GM12872 (cell line): ENCODE data around the gene AMOTL1.

Experiments used
- TF ChIP-seq, protein P1 (sequence below): IDR thresholded peaks from 3 replicates; pipeline ENCODE4 v1.5.1; 2011; ENCODE audit warnings: low read depth, mild to moderate bottlenecking, low read length, moderate library complexity; ENCODE audit not compliant: insufficient read depth

Gene AMOTL1

DNA sequence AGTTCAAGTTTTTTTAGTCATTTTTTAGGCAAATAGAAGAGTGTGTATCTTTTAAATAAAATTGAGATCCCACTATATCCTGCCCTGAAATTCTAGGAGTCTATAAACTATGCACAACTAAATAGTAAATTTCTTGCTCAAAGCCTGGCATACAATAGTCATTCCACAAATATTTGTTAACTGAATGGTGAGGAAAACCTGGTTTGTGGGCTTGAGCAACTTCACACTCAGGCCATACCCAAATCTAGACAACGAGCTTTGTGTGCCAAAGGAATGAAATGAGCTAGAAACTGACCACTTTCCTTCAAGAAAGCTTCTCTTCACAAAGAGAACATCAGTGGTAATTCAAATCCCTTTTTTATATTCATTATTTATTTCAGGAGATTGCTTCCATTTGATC lies 39.6 kb upstream of the AMOTL1 start:
- TF ChIP-seq, protein P1, sequence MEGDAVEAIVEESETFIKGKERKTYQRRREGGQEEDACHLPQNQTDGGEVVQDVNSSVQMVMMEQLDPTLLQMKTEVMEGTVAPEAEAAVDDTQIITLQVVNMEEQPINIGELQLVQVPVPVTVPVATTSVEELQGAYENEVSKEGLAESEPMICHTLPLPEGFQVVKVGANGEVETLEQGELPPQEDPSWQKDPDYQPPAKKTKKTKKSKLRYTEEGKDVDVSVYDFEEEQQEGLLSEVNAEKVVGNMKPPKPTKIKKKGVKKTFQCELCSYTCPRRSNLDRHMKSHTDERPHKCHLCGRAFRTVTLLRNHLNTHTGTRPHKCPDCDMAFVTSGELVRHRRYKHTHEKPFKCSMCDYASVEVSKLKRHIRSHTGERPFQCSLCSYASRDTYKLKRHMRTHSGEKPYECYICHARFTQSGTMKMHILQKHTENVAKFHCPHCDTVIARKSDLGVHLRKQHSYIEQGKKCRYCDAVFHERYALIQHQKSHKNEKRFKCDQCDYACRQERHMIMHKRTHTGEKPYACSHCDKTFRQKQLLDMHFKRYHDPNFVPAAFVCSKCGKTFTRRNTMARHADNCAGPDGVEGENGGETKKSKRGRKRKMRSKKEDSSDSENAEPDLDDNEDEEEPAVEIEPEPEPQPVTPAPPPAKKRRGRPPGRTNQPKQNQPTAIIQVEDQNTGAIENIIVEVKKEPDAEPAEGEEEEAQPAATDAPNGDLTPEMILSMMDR = no peak

GRCh38 chr11:94728966-94729751 lies 39.0 kb upstream of the AMOTL1 start:
- TF ChIP-seq, protein P1 = no peak

DNA sequence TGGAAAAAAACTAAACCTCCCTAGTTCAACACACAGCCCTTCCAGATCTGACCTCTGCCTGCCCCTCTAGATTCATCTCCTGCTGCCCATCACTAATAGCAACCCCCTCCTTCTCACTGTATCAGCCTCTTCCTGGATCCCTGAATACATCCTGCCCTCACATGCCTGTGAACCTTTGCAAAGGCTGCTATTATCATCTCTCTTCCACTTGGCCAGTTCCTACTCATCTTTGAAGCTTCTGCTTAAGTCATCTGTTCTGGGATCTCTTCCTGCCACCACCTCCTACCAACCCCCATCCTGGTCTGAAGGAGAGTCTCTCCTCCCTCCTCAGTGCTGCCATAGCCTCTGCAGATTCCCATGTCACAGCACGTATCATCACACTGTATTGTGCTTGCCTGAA lies 38.0 kb upstream of the AMOTL1 start:
- TF ChIP-seq, protein P1 = no peak

DNA sequence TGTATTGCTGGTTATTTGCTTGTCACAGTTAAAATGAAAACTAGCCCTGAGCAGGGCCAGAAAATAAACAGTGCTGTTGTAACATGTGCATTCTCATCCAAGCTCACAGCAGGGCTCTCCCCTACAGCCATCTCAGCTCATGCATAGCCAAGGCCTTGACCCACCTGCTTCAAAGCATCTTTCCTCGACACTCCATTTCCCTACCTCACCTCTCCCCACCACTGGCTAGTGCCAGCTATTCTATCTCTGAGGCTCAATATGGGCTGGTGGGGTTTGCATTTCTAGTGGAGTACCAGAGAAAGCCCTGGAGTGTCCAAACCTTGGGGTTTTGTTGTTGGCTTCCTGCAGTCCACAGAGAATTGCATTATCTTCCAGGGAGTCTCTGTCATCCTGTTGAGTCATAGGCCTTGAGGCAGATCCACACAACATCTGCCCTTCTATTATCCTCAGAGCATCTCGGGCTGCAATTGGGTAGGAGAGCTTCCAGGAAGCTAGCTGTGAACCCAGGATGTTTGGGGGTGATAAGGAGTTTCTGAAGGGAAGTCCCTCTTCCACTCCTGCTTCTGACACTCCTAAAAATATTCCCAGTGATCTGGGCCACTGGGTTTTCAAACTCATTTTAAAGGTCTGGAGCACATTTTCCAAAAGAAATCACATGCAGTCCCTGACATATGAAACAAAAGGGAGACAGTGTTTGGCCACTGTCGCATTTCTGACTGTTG lies 36.1 kb upstream of the AMOTL1 start:
- TF ChIP-seq, protein P1 = no peak

GRCh38 chr11:94732617-94733281 lies 35.4 kb upstream of the AMOTL1 start:
- TF ChIP-seq, protein P1 = no peak

GRCh38 chr11:94734563-94735275 lies 33.4 kb upstream of the AMOTL1 start:
- TF ChIP-seq, protein P1 = no peak

DNA sequence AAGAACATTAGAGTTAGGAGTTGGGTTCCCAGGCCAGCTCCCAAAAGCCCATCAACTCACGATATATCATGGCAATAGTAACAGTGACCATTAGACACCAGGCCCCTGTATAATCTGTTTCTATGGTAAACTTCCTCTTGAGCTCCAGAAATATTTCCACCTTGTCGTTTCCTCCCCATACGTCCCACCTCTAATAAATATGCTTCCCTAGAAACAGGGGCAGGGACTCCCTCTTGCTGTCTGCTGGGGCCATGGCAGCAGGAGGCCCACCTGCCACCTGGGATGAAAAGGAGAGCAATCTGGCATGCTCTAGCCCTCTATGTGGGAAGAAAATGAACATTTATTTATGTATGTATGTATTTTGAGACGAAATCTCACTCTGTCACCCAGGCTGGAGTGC lies 32.2 kb upstream of the AMOTL1 start:
- TF ChIP-seq, protein P1 = no peak
